Urothelium cell line (cell line): ENCODE data around the gene PTDSS2.
"Not testable (repeated sequence)": the region's sequence is repeated elsewhere in the genome, so short reads cannot be mapped to it uniquely, and the experiment has no call there.

Experiments
- DNase-seq: peaks from one replicate; pipeline ENCODE4 v3.0.0; 2011; ENCODE audit warnings: low spot score, mixed read lengths
- FAIRE-seq: peaks from 2 replicates; lab custom pipeline; 2011; peaks lifted over from hg19 to GRCh38; lab: Jason Lieb, UNC

PTDSS2 gene

GRCh38 chr11:429931-430456 is 20.1 kb upstream of the PTDSS2 start:
- no peak for DNase-seq
- FAIRE-seq = no peak

GRCh38 chr11:431921-432320 is 18.2 kb upstream of the PTDSS2 start:
- DNase-seq (no peak), FAIRE-seq (no peak)

GRCh38 chr11:432501-433100 is 17.5 kb upstream of the PTDSS2 start:
- FAIRE-seq = no peak

GRCh38 chr11:433111-433510 is 17.0 kb upstream of the PTDSS2 start:
- FAIRE-seq (no peak), DNase-seq (no peak)

More at GRCh38 chr11:432501-433100, 17.5 kb upstream of the PTDSS2 start:
- DNase-seq = no peak

- DNase-seq = no peak
- FAIRE-seq = no peak
Observed at GRCh38 chr11:433641-434040, 16.4 kb upstream of the PTDSS2 start.

GRCh38 chr11:434496-434895 is 15.6 kb upstream of the PTDSS2 start:
- no peak for FAIRE-seq
- no peak for DNase-seq

- peak; percentile 30 for FAIRE-seq
- not testable (repeated sequence) for DNase-seq
Observed at GRCh38 chr11:434999-435740, 14.9 kb upstream of the PTDSS2 start.

- DNase-seq (no peak), FAIRE-seq (no peak)
Observed at GRCh38 chr11:437228-437870, 12.7 kb upstream of the PTDSS2 start.

- no peak for FAIRE-seq
Observed at GRCh38 chr11:438101-438844, 11.8 kb upstream of the PTDSS2 start.

GRCh38 chr11:439315-440064 is 10.6 kb upstream of the PTDSS2 start:
- no peak for DNase-seq
- FAIRE-seq = no peak

More at GRCh38 chr11:438101-438844, 11.8 kb upstream of the PTDSS2 start:
- no peak for DNase-seq

- DNase-seq = no peak
- FAIRE-seq = no peak
Observed at GRCh38 chr11:440065-441042, 9.7 kb upstream of the PTDSS2 start.

GRCh38 chr11:441043-441417 is 9.0 kb upstream of the PTDSS2 start:
- no peak for FAIRE-seq
- DNase-seq = no peak

- DNase-seq (no peak), FAIRE-seq (no peak)
Observed at GRCh38 chr11:441418-442274, 8.4 kb upstream of the PTDSS2 start, which contains the start of gene ANO9. ANO9 (minus strand) TSS chr11:442011; CDS start chr11:441926, 85 bp downstream.

- FAIRE-seq = no peak
- no peak for DNase-seq
Observed at GRCh38 chr11:442611-443081, 7.4 kb upstream of the PTDSS2 start.

- no peak for DNase-seq
- no peak for FAIRE-seq
Observed at GRCh38 chr11:443542-444199, 6.4 kb upstream of the PTDSS2 start.

GRCh38 chr11:444396-445144 is 5.5 kb upstream of the PTDSS2 start:
- FAIRE-seq = no peak
- no peak for DNase-seq
